Pons (tissue), 1 donor: ENCODE measurements around the gene SH3PXD2A.

Source experiments
- DNase-seq: peaks from one replicate; pipeline ENCODE4 v3.0.0-alpha.2; 2016; ENCODE audit warnings: low spot score

Gene SH3PXD2A

GRCh38 chr10:103855424-103855823 lies at the start of gene SH3PXD2A:
Gene SH3PXD2A, minus strand, starts transcription at chr10:103855576. Its CDS starts 310 bp downstream, at chr10:103855266.
- no peak for DNase-seq

GRCh38 chr10:103901299-103901698 lies 45.9 kb upstream of the SH3PXD2A start:
- no peak for DNase-seq

DNA sequence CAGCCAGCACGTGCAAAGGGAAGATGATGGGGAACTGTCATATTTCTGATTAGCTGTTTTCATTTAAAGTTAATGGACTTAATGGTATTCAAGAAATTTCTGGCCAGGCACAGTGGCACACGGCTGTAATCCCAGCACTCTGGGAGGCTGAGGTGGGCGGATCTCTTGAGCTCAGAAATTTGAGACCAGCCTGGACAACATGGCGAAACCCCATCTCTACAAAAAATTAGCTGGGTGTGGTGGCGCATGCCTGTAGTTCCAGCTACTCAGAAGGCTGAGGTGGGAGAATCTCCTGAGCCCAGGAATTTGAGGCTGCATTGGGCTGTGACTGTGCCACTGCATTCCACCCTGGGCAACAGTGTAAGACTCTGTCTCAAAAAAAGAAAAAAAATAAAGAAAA lies 43.9 kb upstream of the SH3PXD2A start:
- no peak for DNase-seq

- DNase-seq = no peak
These were observed 41.9 kb upstream of the SH3PXD2A start for GRCh38 chr10:103897241-103897774.

- DNase-seq = no peak
These were observed 40.8 kb upstream of the SH3PXD2A start for GRCh38 chr10:103896225-103896624.

DNA sequence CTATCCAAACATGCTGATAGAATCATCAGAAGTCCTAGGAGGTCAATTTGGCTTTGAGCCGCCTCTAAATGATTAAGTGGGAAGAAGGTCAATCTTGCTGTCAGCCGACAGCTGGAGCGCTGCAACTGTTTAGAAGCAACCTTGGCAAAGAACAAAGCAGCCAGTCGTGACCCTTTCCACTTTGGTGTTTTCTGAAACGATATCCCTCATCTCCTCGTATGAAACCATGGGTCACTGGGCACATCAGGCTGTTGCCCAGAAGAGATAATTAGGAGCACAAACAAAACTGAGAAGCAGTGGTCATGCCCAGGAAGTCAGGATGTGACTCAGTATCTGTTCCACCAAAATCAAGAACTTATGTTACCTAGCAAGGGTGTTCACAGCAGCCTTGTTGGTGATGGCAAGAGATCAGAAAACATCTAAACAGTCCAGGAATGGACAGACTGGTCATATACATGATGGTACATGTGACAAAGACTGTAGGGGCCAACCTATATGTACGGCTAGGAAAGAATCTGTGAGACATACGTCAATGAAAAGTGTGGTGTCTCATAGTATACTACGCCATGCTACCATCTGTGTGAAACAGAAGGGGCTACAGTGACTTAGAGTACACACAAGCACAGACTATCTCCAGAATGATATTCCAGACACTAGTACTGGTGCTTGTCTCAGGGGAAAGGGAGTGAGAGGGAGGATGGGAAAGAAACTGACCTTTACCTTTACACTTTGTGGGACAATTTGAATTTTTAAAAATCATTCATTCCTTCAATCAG lies 40.2 kb upstream of the SH3PXD2A start:
- no peak for DNase-seq

DNA sequence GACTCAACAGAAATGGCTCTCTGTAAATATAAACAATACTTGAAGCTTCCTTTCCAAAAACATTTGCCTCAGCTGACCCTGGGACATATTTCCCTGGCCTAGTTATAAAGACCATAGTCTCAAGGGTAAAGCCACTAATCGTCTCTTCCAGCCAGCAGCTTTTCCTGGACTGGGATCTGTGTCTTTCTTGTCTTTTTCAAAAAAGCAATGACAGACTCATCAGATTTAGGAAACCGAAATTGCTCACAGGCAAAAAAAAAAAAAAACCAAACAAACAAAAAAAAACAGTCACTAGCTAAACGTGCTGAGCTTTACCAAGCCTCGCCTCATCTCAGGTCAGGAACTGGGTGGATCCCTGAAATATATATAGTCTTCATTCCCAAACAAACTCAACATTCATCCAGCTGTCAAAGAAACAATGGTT lies 39.1 kb upstream of the SH3PXD2A start:
- no peak for DNase-seq

DNA sequence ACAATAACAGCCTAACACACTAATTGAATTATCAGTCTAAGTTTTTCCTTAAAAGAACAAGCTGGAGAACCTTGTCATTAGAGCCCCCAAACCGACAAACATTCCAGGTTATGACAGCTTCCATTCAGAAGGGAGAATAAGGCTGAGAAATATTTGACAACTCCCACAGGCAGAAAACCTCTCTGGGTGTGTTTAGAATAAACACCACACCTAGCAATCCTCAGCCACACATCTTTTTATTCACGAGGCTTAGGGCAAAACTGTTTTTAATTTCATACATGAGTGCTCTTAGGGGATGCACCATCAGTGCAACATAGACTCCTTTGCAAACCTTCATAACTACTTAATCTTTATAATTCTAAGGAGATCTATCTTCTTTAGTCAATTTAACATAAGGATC lies 38.4 kb upstream of the SH3PXD2A start:
- DNase-seq = no peak

DNA sequence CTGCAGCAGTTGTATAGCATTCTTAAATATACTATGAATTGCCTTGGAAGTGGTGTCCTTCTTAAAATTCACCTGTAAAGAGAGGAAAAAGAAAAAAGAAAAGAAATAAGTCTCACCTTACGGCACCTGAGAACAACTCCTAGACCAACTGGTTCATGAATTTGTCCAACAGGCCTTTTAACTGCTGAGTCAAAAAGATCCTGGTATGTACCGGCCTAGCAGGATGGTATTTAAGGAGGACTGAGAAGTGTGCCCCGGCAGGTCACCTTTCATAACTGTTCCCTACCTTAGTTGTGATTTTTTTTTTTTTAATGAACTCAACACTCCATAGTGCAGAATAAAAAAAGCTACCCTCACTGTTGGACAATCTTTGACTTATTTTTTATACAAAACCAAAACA lies 36.8 kb upstream of the SH3PXD2A start:
- no peak for DNase-seq

- DNase-seq = no peak
These were observed 35.3 kb upstream of the SH3PXD2A start for GRCh38 chr10:103890688-103891087.

DNA sequence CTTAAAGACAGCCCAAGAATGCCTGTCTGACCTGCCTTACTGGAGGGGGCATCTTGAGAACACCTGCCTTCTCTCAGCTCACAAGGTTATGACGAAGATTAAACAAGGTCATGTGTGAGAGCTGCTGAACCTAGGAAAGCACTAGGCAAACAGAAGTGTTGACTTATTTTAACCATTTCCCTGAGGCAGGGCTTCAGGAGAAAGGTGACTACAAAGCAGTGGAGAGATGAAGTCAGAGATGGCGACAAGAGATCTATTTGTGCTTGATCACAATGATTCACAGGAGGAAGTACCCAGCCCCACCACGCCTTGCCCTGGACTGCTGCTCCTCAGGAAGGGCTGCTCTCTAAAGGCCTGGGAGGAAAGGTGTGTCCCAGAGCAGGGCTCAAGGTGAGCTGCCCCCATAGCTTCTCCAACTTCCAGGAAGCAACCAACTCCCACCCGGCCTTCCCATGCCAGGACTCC lies 34.9 kb upstream of the SH3PXD2A start:
- no peak for DNase-seq

DNA sequence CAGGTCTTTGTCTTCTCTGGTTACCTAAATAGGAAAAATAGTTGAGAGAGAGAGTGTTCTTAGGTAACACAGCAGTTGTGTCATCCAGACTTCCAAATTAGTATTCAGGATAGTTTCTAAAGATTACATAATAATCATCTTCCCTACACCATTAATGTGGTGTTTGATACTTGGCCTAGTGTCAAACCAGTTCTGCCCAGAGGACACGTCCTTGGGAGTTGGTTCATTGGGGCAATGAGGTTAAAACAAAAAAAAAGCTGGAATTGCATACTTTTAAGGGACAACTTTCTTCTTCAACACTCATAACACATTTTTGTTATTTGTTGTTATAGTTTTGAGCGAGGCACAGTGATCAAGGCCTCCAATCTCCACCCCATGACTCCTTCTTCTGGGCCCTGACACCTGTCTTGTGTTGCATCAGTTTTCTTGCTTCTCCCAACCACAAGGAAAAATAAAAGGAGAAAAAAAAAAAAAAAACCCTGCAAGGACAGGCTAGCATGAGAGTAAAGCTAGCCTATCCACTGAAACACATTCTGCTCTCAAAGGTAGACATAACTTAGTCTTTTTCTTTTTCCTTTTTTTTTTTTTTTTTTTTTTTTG lies 33.8 kb upstream of the SH3PXD2A start:
- DNase-seq = no peak

DNA sequence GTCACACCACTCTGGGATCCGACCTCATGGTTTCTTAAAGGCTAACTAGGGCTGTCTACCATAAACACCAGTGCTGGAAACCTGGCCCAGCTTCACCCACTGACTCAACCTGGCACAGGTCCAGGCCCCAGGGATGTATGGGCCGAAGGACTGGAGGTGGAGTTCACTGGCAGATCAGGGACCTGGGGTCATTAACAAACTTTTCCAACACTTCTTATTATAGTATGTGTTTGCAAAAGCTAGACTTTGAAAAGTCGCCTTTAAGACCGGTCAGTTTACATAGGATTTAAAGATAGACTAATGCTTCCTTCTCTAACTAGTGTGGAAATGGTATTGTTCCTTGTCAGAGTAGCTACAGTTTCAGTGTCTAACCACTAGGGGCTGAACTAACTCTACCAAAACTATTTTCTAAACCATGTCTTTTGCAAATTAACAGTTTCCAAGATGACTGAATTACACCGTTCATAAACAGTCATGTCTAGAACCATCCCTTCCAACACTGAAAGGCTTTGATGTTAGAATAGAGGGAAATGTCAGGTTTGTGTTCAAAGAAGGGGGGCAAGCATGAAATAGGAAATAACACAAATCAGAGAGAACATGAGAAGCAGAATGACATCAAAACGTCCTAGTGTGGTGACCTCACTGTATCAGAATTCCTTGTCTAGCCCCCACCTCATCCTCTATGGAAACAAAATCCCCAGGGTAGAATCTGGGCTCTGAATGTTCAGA lies 32.9 kb upstream of the SH3PXD2A start:
- peak; percentile 87 for DNase-seq

DNA sequence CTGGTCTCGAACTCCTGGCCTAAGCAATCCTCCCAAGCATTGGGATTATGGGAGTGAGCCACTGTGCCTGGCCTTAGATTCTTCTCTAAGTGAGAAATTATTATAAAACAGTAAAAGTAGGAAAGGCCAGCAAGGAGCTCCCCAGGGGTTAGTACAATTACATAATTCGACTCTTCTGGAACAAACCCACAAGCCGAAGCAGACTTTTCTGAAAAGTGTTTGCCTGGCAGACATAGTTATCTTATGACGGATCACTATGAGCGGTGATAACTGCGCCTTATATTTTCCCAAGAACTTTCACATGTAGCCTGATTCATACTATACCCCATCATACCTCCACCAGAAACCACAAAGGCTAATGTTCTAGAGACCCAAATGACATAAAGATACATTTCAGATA lies 30.2 kb upstream of the SH3PXD2A start:
- DNase-seq = no peak

- DNase-seq = peak; percentile 81
These were observed 29.3 kb upstream of the SH3PXD2A start for GRCh38 chr10:103884681-103885139.

GRCh38 chr10:103882285-103883007 lies 27.1 kb upstream of the SH3PXD2A start:
- DNase-seq = no peak

DNA sequence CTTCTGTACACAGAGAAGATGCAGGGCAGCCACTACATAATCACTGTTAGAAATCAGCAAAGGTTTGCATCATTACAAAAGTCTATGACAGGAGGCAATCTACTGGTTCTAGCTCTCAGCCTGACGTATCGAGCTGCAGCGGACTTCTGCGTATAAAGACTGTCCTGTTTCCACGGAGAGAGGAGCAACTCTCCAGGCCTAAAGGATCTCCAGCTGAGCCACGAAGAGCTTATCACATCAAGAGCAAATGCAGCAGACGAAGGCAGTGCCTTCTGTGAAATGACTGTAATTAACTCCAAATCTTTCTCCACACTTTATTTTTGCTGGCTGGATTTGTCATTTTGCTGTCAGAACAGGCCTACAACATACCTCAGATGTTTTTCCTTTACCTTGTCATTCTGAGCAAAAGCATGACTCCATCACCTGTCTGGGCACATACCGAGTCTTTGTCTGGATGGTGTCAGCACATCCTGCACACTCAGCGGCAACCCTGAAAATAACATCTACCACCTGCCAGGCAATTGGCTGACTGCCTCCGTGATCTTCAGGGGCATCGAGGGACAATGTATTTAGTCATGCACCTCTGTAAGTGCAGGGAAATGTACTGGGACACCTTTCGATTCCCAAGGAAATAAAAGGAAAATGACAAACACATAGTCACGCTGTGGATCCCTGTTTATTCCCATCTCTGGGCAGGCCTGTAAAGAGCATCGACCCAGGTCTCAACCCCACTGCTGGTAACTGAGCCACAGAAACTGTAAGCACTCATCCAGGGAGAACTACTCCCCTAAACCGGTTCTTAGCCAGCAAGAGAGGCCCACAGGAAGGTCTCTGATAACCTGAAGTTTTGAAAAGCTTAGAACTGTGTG lies 26.3 kb upstream of the SH3PXD2A start:
- no peak for DNase-seq

DNA sequence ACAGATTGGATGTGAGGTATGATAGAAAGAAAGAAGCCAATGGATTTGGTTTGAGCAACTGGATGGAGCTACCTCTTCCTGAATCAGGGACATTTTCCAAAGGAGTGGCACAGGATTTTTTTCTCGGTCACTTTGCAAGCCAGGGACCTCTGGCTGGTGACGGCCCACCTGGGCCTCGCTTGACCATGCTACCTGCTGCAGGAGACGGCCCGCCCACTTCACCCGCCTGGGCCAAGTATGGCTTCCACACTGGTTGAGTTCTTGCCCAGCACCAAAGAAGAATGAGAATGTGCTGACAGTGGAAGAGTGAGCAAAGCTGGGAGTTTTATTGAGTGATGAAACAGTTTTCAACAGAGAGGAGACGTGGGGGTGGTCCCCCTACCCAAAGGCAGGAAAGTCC lies 24.5 kb upstream of the SH3PXD2A start:
- no peak for DNase-seq

DNA sequence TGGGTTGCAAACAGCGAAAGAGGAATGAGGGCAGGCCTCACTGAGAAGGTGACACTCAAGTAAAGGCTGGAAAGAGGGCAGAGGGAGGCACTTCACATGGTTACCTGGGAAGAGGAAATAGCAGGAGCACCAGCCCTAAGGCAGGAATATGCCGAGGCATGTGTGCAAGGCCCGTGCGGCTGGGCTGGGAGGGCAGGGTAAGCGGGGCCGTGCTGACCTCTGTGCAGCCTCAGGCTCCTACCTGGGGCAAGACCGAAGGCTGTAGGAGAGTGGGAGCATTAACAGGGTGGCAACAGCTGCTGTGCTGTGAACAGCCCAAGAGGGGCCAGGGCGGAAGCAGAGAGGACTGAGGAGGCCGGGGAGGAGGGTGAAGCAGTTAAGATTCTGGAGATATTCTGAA lies 24.0 kb upstream of the SH3PXD2A start:
- no peak for DNase-seq

- peak; percentile 49 for DNase-seq
These were observed 22.5 kb upstream of the SH3PXD2A start for GRCh38 chr10:103877861-103878260.

- no peak for DNase-seq
These were observed 20.8 kb upstream of the SH3PXD2A start for GRCh38 chr10:103876155-103876554.
